Stimulated activated CD8-positive, alpha-beta memory T cell treated with anti-CD3 and anti-CD28 coated beads, Interleukin-2, amount 100 ng/mL, for 1 hour (primary cell): Measurements from ENCODE around the gene MARCOL.

Experiments
- DNase-seq, 2 donors: peaks; one replicate each; pipeline ENCODE4 v3.0.0-alpha.2; 2020; ENCODE audit warnings: low read depth in 2 of 2

MARCOL gene

GRCh38 chr5:148238418-148238794, at the start of gene MARCOL:
TSS of gene MARCOL (plus strand) at chr5:148238525. CDS start at chr5:148238598, 73 bp downstream.
- DNase-seq = no peak

- no peak for DNase-seq
Measured at GRCh38 chr5:148191010-148191409, 47.3 kb upstream of the MARCOL start.

GRCh38 chr5:148193202-148193601, 45.1 kb upstream of the MARCOL start:
- no peak for DNase-seq

GRCh38 chr5:148201151-148201550, 37.2 kb upstream of the MARCOL start:
- DNase-seq = no peak

GRCh38 chr5:148202531-148203203, 35.7 kb upstream of the MARCOL start, which contains the start of gene SPINK6:
TSS of gene SPINK6 (plus strand) at chr5:148203042. CDS start at chr5:148203097, 55 bp downstream.
- no peak for DNase-seq

GRCh38 chr5:148205044-148205806, 33.1 kb upstream of the MARCOL start:
- no peak for DNase-seq

- DNase-seq = no peak
Measured at GRCh38 chr5:148205865-148206264, 32.5 kb upstream of the MARCOL start.

- DNase-seq = no peak
Measured at GRCh38 chr5:148206620-148207019, 31.7 kb upstream of the MARCOL start.

GRCh38 chr5:148208226-148208625, 30.1 kb upstream of the MARCOL start:
- no peak for DNase-seq

GRCh38 chr5:148209151-148209770, 29.1 kb upstream of the MARCOL start:
- DNase-seq = no peak

- no peak for DNase-seq
Measured at GRCh38 chr5:148214665-148215185, 23.6 kb upstream of the MARCOL start.

GRCh38 chr5:148221508-148221907, 16.8 kb upstream of the MARCOL start:
- DNase-seq = no peak

GRCh38 chr5:148224117-148224742, 14.1 kb upstream of the MARCOL start:
- DNase-seq = no peak

- DNase-seq = no peak
Measured at GRCh38 chr5:148228392-148228984, 9.8 kb upstream of the MARCOL start.

GRCh38 chr5:148229840-148230239, 8.5 kb upstream of the MARCOL start:
- no peak for DNase-seq

GRCh38 chr5:148230240-148230639, 8.1 kb upstream of the MARCOL start:
- no peak for DNase-seq

- DNase-seq = no peak
Measured at GRCh38 chr5:148237785-148238417, 424 bp upstream of the MARCOL start.

- DNase-seq = no peak
Measured at GRCh38 chr5:148248894-148249293, 10.6 kb downstream of the MARCOL start.

GRCh38 chr5:148255456-148255855, 17.1 kb downstream of the MARCOL start:
- no peak for DNase-seq

- DNase-seq = no peak
Measured at GRCh38 chr5:148259288-148259687, 21.0 kb downstream of the MARCOL start.

- no peak for DNase-seq
Measured at GRCh38 chr5:148261221-148261620, 22.9 kb downstream of the MARCOL start.
